ENCODE measurements around the gene DRAM2. TPM values are rescaled to one million over a fixed set of nuclear protein-coding genes. Genes with fewer than 3 reads are reported as not detected.

Gene DRAM2
- total and polyA plus RNA-seq, 2 experiments from 2014 or later = 67.1 to 67.6 TPM

DNA sequence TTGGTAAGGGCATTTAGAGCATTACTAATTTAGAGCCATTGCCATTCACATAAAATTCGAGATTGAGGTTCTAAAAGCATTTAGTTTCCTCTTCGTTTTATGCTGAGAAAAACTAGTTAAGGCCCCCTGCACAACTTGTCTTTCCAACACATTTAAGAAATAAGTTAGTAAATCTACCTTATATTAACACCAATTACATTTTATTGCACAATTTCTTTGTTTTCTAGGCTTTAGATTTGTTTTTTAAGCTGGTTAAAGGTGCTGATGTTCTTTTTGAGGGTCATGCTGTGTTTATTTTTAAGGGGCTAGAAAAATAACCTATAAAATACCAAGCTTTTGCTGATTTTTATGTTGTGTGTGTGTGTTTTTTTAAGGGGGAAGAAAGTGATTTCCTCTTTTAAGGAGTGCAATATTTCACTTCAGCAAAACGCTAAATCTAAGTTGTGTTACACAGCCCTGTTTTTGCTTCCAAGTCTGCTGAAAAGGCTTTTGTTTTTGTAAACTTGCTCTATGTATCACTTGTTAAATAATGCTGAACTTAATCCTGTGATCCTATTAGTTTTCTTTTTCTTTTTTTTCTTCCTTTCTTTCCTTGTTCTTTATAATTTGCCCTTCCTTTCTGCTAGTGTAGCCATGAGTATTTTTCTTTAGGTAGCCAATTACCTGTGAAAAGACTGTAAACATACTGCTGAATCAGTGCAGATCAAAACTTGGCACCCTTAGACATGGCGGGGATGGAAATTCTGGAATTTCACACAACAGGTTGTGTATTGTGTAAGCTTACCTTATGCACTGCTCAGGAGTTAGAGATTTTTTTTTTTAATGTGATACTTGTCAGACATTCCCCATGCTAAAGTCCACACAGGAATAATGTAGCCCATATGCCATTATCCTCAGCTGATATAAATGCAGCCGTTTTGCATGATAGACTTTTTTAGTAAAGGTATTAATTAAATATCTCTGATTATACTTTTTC, 1.6 kb upstream of the DRAM2 start:
- H3K27ac ChIP-seq = peak overlapping the region; percentile 96
- 54% methylated on average over 5 of the region's 5 CpGs for WGBS (ENCODE audit: low lambda C conversion rate, missing lambda C conversion rate)
- H3K9me3 ChIP-seq (ENCODE audit: low read depth) = no peaks in the 10 kb centered on the region
- TF ChIP-seq EZH2 (IDR thresholded peaks at IDR 0.05; ENCODE audit: borderline replicate concordance) (no peak), EZH2phosphoT487 (IDR thresholded peaks at IDR 0.05; ENCODE audit: low read depth, severe bottlenecking, unreplicated experiment) (no peak)
- TF ChIP-seq, protein P1, sequence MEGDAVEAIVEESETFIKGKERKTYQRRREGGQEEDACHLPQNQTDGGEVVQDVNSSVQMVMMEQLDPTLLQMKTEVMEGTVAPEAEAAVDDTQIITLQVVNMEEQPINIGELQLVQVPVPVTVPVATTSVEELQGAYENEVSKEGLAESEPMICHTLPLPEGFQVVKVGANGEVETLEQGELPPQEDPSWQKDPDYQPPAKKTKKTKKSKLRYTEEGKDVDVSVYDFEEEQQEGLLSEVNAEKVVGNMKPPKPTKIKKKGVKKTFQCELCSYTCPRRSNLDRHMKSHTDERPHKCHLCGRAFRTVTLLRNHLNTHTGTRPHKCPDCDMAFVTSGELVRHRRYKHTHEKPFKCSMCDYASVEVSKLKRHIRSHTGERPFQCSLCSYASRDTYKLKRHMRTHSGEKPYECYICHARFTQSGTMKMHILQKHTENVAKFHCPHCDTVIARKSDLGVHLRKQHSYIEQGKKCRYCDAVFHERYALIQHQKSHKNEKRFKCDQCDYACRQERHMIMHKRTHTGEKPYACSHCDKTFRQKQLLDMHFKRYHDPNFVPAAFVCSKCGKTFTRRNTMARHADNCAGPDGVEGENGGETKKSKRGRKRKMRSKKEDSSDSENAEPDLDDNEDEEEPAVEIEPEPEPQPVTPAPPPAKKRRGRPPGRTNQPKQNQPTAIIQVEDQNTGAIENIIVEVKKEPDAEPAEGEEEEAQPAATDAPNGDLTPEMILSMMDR (IDR thresholded peaks at IDR 0.05; ENCODE audit: poor library complexity) = no peak
- peaks cover 2% of the 10 kb centered on the region for H4K20me1 ChIP-seq (ENCODE audit: insufficient read depth, poor library complexity, severe bottlenecking)
- H3K4me3 ChIP-seq = peak overlapping the region; percentile 78
- H3K4me2 ChIP-seq = peak overlapping the region; percentile 81
- peak; percentile 7 for DNase-seq (ENCODE audit: low spot score)
- peaks cover 26% of the 10 kb centered on the region for H3K4me1 ChIP-seq (ENCODE audit: insufficient read depth)
- H3K36me3 ChIP-seq (replicated peaks; ENCODE audit: insufficient read depth, low read depth) = no peaks in the 10 kb centered on the region
- H2AFZ ChIP-seq = peak overlapping the region; percentile 86
- H3K27me3 ChIP-seq = no peaks in the 10 kb centered on the region
- peaks cover 77% of the 10 kb centered on the region for H3K79me2 ChIP-seq
- H3K9me2 ChIP-seq (replicated peaks; ENCODE audit: insufficient read depth) = no peaks in the 10 kb centered on the region

- WGBS (ENCODE audit: low lambda C conversion rate, missing lambda C conversion rate) = 0% methylated on average over 9 of the region's 9 CpGs
- H3K9me2 ChIP-seq (replicated peaks; ENCODE audit: insufficient read depth) = no peaks in the 10 kb centered on the region
- DNase-seq (ENCODE audit: low spot score) = peak; percentile 73
- H3K9me3 ChIP-seq (ENCODE audit: low read depth) = no peaks in the 10 kb centered on the region
- H3K27ac ChIP-seq = peak overlapping the region; percentile 96
- H3K4me3 ChIP-seq = peak overlapping the region; percentile 78
- no peaks in the 10 kb centered on the region for H3K36me3 ChIP-seq (replicated peaks; ENCODE audit: insufficient read depth, low read depth)
- TF ChIP-seq EZH2 (IDR thresholded peaks at IDR 0.05; ENCODE audit: borderline replicate concordance) (no peak), EZH2phosphoT487 (IDR thresholded peaks at IDR 0.05; ENCODE audit: low read depth, severe bottlenecking, unreplicated experiment) (no peak)
- TF ChIP-seq, protein P1 (IDR thresholded peaks at IDR 0.05; ENCODE audit: poor library complexity) = no peak
- H3K79me2 ChIP-seq = peaks cover 68% of the 10 kb centered on the region
- H4K20me1 ChIP-seq (ENCODE audit: insufficient read depth, poor library complexity, severe bottlenecking) = peaks cover 2% of the 10 kb centered on the region
- H3K27me3 ChIP-seq = no peaks in the 10 kb centered on the region
- H2AFZ ChIP-seq = peak overlapping the region; percentile 86
- peaks cover 26% of the 10 kb centered on the region for H3K4me1 ChIP-seq (ENCODE audit: insufficient read depth)
- H3K4me2 ChIP-seq = peak overlapping the region; percentile 81
Observed at GRCh38 chr1:111140680-111140967, 731 bp upstream of the DRAM2 start.

DNA sequence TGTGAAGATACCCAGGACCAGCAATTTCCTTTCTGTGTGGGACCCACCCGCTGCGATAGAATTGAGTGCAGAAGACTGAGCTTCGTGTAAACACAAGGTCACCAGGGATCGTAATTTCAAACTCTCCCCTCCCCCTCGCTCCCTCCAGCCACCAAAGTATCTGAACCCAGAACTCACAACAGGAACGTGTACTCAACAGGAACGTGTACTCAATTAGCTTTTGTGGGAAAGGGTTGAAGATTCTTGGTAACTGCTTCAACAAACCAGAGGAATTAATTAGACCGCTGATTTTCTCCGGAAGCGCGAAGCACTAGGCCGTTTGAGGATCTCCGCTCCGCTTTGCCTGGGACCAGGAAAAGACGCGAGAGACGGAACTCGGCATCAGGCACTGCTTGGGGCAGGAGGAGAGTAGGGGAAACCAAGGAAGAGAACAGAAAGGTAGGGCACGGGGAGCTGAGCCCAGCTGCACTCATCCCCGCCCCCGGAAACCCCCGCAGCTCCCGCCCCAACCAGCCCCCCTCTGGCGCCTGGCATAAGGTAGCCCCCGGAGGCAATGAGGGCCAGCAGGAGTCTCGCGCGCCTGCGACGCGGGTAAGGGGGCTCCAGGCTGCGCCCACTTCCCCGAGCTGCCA, 453 bp downstream of the DRAM2 start:
- 2% methylated on average over 26 of the region's 33 CpGs for WGBS (ENCODE audit: low lambda C conversion rate, missing lambda C conversion rate)
- H3K27me3 ChIP-seq = no peaks in the 10 kb centered on the region
- H3K4me2 ChIP-seq = peak overlapping the region; percentile 78
- peak; percentile 71 for DNase-seq (ENCODE audit: low spot score)
- H2AFZ ChIP-seq = peak overlapping the region; percentile 86
- H3K36me3 ChIP-seq (replicated peaks; ENCODE audit: insufficient read depth, low read depth) = no peaks in the 10 kb centered on the region
- no peaks in the 10 kb centered on the region for H3K9me2 ChIP-seq (replicated peaks; ENCODE audit: insufficient read depth)
- peak overlapping the region; percentile 96 for H3K27ac ChIP-seq
- TF ChIP-seq EZH2phosphoT487 (IDR thresholded peaks at IDR 0.05; ENCODE audit: low read depth, severe bottlenecking, unreplicated experiment) (no peak), EZH2 (IDR thresholded peaks at IDR 0.05; ENCODE audit: borderline replicate concordance) (no peak)
- TF ChIP-seq, protein P1 (IDR thresholded peaks at IDR 0.05; ENCODE audit: poor library complexity) = no peak
- H4K20me1 ChIP-seq (ENCODE audit: insufficient read depth, poor library complexity, severe bottlenecking) = peaks cover 2% of the 10 kb centered on the region
- H3K4me1 ChIP-seq (ENCODE audit: insufficient read depth) = peaks cover 26% of the 10 kb centered on the region
- peak overlapping the region; percentile 60 for H3K4me3 ChIP-seq
- no peaks in the 10 kb centered on the region for H3K9me3 ChIP-seq (ENCODE audit: low read depth)
- peaks cover 56% of the 10 kb centered on the region for H3K79me2 ChIP-seq
